22Rv1 (cell line): Measurements from ENCODE around the gene LCE1F.

ENCODE experiments used
- H3K27ac ChIP-seq: fragments of 450-650 bp; 2 replicates; pipeline ENCODE4 v1.5.1; 2017
- ZFX ChIP-seq: fragments of 450-650 bp; IDR thresholded peaks from 2 replicates; pipeline ENCODE4 v1.6.1; 2017; ENCODE audit warnings: antibody characterized with exemption, borderline replicate concordance
- TF ChIP-seq, protein P1 (sequence below): fragments of 450-650 bp; IDR thresholded peaks from 2 replicates; pipeline ENCODE4 v1.5.1; 2017; ENCODE audit warnings: mild to moderate bottlenecking

Gene LCE1F

DNA sequence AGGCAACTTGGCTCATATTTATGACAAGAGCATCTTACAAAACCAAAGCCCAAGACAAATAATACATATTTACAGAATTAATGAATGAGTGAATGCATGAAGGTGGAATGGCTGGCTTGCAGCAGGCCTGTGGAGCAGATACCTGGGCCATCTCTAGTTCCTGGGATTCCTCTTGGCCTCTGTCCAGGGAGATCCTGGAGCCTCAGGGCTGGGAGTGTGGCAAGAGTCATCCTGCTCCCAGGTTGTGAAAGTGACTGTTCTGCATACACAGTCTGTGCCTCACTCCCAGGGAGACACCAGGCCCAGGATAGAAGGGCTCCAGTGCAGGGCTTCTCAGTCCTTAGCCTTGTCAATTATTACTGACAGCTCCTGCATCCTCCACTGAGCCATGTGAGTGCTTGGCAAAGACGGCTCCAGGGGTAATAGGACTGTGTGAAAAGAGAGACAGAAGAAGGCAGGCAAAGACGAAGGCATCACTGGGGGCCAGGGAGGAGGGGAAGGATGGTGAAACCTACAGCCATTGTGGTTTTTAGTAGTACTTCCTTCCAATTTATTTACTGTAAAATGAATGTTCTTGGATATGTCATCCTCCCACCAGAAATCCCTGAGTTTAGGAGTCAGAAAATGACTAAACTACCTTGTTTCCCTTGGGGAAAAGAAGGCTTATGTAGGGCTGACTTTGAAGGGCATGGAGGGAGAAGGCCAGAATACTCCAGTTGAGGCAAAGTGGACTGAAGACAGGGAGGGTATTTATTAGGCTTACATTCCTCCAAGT lies 31.4 kb upstream of the LCE1F start:
- no peak overlapping the region for H3K27ac ChIP-seq
- TF ChIP-seq, protein P1, sequence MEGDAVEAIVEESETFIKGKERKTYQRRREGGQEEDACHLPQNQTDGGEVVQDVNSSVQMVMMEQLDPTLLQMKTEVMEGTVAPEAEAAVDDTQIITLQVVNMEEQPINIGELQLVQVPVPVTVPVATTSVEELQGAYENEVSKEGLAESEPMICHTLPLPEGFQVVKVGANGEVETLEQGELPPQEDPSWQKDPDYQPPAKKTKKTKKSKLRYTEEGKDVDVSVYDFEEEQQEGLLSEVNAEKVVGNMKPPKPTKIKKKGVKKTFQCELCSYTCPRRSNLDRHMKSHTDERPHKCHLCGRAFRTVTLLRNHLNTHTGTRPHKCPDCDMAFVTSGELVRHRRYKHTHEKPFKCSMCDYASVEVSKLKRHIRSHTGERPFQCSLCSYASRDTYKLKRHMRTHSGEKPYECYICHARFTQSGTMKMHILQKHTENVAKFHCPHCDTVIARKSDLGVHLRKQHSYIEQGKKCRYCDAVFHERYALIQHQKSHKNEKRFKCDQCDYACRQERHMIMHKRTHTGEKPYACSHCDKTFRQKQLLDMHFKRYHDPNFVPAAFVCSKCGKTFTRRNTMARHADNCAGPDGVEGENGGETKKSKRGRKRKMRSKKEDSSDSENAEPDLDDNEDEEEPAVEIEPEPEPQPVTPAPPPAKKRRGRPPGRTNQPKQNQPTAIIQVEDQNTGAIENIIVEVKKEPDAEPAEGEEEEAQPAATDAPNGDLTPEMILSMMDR, result no peak
- no peak for TF ChIP-seq ZFX

DNA sequence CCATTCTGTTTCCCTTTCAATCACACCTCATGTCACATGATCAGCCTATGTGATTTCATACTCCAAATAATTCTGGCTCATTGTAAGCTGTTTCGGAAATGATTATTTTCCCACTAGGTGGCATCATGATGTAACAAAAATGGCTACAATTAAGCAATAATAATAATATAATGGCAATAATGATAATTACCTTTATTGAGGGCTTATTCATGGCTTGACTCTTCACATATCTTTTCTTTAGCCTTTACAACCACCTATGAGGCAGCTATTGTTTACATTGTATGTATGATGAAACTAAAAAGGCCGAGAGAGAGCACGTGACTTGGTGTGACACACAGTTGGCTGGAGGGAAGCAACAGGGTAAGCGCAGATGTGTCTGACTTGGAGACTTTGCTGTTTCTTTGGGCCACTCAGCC lies 29.6 kb upstream of the LCE1F start:
- TF ChIP-seq, protein P1, result peak; percentile 44
- no peak for TF ChIP-seq ZFX
- H3K27ac ChIP-seq, result no peak overlapping the region

DNA sequence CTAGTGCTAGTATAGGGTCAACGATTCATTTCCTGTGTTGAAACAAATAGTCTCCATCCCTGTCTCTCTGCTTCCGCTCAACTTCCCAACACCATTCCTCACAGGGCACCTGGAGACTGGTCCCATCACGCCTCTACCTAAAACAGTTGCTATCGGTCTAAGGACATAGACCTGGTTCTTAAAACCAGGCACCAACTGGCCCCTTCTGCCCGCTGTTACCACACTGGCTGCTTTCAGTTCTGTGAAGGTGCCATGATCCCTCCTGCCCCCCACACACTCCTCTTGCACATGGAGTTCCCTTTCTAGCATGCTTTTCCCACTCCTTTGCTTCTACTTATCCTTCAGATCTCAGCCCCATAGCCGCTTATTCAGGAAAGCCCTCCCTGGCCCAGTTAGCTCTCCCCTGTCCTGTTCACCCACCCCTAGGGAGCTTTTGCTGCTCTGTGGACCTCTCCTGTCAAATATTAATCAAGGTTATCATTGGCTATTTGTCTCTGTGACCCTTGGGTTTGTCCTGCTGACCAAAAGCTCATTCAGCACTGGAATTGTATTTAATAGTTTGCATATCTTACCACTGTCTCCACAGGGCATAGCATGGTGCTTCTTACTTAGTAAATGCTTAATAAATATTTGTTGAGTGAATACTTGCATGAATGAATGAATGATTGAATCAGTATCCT lies 29.0 kb upstream of the LCE1F start:
- TF ChIP-seq ZFX, result no peak
- TF ChIP-seq, protein P1, result no peak
- no peak overlapping the region for H3K27ac ChIP-seq

DNA sequence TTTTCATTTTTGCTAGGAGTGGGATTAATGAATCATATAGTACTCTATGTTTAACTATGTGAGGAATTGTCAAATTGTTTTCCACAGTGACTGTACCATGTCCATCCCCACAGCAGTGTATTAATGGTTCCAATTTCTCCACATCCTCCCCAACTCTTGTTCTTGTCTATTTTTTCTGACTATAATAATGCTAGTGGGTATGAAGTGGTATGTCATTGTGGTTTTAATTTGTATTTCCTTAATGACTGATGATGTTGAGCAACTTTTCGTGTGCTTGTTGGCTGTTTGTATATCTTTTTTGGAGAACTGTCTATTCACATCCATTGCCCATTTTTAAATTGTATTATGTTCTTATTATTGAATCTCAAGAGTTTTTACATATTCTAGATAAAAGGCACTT lies 27.1 kb upstream of the LCE1F start:
- H3K27ac ChIP-seq, result no peak overlapping the region
- TF ChIP-seq ZFX, result no peak
- TF ChIP-seq, protein P1, result no peak

DNA sequence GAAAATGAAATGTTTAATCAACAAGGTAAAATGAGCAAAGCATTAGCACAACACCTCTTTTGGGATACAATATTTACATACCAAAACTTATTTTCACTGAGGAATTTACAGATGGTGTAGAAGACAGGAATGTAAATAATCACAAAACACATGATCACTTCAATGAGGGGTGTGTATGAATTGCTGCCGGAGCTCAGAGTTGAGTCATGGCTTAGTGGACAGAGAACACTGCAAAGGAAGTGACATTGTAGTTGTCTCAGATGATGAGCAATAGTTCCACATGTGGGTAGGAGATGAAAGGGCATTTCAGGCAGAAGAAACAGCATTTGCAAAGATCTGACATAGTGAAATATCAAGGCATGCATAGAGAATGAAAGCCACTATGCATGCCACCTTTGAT lies 22.7 kb upstream of the LCE1F start:
- no peak overlapping the region for H3K27ac ChIP-seq
- TF ChIP-seq, protein P1, result no peak
- TF ChIP-seq ZFX, result no peak

DNA sequence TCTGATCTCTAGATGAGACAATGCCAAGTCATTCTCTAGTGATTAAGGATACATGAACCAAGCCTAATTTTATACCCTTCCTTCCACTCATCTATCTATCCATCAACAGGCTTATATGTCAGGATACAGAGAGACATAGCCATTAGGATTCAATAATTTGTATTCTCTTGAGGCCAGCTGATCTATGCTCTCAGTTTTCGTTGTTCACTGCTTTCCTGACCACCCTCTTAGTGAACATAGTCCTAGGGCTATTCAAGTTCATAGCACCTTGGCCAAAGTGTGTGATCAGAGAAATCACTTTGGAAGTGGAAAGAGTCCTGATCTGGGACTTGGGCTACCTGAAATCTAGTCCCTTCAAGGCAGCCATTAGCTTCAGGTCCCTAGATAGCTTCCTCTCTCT lies 21.4 kb upstream of the LCE1F start:
- TF ChIP-seq, protein P1, result no peak
- no peak for TF ChIP-seq ZFX
- no peak overlapping the region for H3K27ac ChIP-seq

DNA sequence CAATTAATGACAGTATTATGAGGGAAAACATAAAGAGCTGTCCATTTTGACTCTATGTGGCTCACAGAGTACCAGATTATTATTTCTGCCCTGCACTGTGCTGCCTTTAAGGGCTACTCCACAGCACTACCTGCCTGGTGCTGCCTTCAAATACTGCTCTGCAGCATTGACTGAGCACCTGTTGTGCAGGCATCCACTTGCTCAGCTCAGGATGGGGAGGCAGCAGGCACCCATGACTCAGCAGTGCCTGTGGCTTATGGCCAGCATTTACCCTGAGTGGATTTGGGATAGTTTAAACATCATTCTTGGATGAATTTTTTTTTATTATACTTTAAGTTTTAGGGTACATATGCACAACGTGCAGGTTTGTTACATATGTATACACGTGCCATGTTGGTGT lies 18.1 kb upstream of the LCE1F start:
- H3K27ac ChIP-seq, result no peak overlapping the region
- TF ChIP-seq, protein P1, result no peak
- TF ChIP-seq ZFX, result no peak
